GM21526 (cell line): ENCODE data around the gene ANKS4B.
"Not testable (repeated sequence)": the region's sequence is repeated elsewhere in the genome, so short reads cannot be mapped to it uniquely, and the experiment has no call there.

Experiments
- ATAC-seq: cut with Tn5 transposase; IDR thresholded peaks from one replicate; pipeline ENCODE4 v1.9.1; 2021; ENCODE audit warnings: moderate library complexity; ENCODE audit not compliant: unreplicated experiment, low FRiP score

ANKS4B gene, protein sequence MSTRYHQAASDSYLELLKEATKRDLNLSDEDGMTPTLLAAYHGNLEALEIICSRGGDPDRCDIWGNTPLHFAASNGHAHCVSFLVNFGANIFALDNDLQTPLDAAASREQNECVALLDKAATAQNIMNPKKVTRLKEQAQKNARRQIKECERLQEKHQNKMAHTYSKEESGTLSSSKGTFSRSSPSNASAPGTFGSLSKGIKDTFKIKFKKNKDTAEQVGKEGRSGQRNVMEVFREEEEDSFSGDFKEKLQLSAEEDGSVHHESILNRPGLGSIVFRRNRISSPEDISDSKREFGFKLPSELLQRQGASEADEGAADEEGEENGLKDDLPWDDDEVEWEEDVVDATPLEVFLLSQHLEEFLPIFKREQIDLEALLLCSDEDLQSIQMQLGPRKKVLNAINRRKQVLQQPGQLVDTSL

DNA sequence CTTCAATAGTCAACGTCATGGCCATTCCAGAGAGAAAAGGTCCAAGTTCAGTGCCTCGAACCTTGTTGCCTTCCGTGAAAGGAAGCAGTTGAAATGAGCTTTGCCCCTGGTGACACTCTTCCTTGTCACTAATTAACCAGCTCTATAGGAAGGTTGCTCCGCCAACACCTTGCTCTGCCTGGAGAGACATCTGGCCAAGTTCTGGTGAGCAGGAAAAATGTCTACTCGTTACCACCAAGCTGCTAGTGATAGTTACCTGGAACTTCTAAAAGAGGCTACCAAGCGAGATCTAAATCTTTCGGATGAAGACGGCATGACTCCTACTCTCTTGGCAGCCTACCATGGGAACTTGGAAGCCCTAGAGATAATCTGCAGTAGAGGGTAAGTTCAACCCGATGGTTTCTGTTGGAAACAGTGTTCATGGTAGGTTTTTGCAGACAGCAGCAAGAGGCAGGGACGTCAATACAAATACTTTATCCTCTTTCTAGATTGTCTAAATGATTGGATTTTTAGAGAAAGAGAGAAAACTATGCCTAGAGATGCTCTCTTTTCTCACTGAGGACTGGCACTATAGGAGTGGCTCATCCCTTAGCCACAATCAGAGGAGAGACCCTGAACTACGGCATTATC lies at the start of gene ANKS4B:
Gene ANKS4B, plus strand, starts transcription at position 179 of the 630 bp plus-strand sequence. Its CDS starts 39 bp downstream, at position 218.
- ATAC-seq, result no peak

DNA sequence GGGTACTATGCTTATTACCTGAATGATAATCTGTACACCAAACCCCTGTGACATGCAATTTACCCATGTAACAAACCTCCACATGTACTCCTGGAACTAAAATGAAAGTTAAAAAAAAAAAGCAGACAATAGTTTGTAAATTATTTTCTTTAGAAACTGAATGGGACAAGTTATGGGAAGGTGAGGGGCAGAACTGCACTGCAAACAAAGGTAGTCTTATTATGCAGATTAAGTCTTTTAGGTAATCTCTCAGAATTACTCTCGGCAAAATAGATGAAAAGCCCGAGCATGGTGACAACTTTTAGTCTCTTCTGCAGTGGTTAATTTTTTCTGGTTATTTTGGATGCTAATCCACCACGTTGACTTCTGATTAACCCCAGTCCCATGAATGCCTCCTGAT lies 49.5 kb upstream of the ANKS4B start:
- no peak for ATAC-seq

DNA sequence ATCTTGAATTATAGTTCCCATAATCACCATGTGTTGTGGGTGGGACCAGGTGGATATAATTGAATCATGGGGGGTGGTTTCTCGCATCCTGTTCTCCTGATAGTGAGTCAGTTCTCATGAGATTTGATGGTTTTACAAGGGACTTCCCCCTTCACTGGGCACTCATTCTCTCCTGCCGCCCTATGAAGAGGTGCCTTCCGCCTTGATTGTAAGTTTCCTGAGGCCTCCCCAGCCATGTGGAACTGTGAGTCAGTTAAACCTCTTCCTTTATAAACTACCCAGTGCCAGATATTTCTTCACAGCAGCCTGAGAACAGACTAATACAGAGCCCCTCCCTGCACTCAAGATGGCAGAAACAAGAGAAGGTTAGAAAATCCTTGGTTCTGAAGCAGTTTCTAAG lies 48.7 kb upstream of the ANKS4B start:
- no peak for ATAC-seq

DNA sequence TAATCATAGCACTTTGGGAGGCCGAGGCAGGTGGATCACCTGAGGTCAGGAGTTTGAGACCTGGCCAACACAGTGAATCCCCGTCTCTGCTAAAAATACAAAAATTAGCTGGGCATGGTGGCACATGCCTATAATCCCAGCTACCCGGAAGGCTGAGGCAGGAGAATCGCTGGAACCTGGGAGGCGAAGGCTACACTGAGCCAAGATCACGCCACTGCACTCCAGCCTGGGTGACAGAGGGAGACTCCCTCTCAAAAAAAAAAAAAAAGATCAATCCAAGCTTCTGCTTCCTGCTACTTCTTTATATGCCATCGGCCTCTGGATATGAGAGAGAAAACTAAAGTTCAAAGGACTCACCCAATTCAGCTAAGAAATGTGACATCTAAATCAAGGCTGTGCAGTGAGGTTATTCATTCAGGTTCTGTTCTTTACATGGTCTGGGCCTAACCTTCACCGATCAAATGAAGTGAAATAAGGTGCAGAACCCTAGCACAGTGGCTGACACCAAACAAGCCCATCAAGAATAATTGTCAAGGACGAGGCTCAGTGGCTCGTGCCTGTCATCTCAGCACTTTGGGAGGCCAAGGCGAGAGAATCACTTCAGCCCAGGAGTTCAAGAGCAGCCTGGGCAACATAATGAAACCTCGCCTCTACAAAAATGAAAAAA lies 47.7 kb upstream of the ANKS4B start:
- no peak for ATAC-seq

DNA sequence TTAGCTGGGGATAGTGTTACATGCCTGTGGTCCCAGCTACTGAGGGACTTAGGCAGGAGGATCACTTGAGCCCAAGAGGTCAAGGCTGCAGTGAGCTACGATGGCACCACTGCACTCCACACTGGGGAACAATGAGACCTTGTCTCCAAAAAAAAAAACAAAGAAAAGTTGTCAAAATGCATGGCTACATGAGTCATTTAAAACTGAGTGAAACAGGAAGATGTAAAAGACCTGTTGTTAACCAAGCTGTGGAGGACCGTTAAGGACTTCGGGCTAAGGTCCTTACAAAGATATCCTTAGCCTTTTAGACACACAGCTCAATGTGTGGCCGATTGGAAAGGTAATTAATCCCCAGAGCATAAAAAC lies 47.2 kb upstream of the ANKS4B start:
- no peak for ATAC-seq

DNA sequence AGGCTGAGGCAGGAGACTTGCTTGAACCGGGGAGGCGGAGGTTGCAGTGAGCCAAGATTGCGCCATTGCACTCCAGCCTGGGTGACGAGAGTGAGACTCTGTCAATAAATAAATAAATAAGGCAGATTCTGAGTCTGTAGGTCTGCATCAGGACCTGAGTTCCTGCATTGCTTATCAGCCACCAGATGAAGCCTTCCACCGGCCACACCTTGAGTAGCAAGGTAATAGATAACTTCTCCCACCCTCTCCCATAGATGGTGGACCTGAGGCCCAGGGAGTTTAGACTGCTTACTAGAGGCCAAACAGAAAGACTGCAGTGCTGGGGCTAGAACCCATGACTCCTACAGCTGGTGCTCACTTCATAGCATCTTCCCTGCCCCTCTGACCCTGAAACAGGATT lies 44.2 kb upstream of the ANKS4B start:
- ATAC-seq, result no peak

DNA sequence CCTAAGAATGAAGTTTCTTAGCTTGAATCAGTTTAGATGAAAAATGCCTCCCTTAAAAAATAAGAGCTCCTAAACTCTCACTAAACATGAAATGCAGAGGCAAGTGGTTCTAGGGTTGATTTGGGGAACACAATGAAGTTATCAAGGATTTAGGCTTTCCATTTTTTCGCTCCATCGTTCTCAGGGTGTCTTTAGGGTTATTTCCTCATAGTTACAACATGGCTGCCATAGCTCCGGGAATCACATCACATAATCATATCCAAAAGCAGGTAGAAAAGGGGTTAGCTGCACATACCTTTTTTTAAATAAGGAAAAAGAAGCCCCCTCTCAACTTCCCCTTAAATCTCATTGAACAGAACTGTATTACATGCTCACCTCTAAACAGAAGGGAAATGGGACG lies 43.5 kb upstream of the ANKS4B start:
- no peak for ATAC-seq

DNA sequence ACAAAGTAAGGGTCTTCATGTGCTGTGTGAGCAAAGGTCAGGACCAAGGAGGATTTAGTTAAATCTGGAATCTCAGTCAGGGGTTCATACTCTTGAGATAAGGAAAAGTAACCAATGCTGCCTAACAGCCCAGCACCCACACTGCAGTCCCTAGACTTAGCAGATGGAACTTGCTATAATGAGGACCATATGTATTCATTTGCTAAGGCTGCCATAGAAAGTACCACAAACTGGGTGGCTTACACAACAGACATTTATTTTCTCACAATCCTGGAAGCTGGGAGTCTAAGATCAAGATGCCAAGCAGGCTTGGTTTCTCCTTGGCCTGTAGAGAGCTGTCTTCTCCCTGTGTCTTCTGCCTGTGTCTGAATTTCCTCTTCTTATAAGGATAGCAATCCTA lies 42.9 kb upstream of the ANKS4B start:
- no peak for ATAC-seq

DNA sequence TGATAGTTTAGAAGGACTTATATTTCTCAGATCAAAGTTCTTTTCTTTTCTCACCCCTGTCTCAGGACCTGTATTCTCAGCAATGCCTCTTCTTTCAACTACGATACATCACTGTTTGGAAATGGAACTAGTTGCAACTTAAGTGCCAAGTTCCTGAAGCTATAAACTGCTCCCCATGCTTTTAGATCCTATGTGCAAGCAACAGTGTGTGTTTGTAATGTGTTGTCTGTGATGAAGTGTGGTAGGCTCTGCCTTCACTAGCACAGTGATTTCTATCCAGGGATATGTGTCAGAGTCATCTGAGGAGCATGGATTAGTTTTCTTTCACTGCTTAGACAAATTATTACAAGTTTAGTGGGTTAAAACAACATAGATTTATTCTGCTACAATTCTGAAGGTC lies 40.5 kb upstream of the ANKS4B start:
- no peak for ATAC-seq

DNA sequence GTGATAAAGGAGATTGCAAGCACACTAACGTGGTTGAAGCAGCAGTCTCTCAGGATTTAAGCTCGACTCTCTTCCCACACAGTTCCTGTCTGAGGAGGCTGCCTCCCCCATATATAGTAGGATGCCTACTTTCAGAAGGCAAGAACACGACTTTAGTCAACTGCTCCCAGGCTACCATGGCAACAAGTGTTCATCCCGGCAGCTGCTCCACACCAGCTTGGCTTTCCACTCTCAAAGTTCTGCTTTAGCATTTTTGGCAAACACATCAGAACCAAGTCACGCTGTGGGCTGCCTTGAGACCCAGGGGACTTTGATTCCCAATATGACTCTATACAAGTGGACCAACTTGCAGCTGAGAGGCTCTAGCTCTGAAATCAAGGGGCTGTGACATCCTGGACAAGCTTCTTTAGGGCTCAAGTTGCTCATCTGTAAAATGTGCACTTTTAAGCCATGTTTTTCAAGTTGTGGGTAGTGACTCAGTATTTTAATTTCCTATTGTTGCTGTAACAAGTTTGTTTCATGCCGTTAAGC lies 38.7 kb upstream of the ANKS4B start:
- ATAC-seq, result no peak

DNA sequence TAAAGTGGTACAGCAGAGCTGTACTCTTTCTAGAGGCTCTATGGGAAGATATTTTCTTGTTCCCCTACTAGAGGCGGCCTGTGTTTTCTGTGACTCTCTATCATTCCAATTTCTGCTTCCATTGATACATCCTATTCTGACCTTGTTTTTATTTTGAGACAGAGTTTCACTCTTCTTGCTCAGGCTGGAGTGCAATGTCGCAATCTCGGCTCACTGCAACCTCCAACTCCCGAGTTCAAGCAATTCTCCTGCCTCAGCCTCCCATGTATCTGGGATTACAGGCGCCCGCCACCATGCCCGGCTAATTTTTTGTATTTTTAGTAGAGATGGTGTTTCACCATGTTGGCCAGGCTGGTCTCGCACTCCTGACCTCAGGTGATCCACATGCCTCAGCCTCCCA lies 38.2 kb upstream of the ANKS4B start:
- ATAC-seq, result not testable (repeated sequence)

DNA sequence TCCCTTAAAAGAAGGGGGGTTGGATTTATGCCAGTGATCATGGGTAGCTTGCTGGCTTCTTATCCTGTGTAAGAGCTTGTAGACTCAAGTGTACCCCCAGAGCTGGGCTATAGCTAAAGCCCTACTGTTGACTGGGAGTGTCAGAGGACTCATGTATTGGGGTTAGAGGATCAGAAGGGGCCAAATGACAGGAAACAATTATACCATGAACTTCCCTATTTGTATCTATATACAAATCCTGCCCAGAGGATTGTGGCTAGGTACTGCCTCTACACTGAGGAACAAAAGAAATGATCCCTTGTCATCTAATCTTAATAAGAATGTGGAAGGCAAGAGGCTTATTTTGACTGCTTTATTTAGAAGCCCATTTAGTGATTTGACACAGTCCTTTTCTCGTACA lies 36.4 kb upstream of the ANKS4B start:
- ATAC-seq, result no peak

DNA sequence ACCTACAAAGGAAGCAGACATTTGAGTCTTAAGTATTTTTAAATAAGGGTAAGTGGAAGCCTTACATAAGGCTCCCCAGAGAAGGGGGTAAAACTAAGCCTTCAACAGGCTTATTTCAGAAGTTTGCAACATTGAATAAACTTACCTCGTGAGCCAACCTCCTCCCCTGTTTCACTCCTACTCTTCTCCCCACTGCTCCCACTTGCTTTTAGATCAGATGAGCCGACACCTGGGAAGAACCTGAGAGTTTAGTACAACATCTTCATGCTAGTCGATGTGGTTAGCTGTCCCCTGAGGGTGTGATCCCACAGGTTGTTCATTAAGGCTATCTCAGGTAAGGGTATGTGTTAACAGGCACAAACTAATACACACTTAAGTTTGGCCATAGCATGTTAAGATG lies 35.9 kb upstream of the ANKS4B start:
- no peak for ATAC-seq

DNA sequence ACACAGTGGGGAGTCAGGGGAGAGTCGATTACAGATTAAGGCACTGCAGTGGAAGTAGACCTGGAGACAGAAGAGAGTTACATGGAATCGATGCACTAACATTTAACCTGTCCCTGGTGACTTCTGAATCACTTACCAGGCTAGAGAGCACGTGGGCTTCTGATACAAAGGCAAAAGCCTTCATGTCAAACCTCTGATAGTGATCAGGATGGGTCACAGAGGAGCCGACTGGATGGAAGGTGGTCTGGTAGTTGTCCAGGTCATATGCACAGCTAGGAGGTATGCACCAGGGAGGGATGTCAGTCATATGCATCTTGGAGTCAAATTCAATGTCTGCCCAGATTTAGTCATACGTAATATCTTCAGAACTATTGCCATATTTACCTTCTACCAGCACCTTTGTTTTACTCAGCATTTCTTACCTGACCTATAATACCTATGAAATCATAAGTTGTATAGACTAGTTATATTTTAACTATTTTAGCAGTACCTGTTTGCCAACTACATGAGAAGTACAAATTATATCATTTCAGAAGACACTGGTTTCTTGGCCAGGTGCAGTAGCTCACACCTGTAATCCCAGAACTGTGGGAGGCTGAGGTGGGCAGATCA lies 33.8 kb upstream of the ANKS4B start:
- no peak for ATAC-seq

DNA sequence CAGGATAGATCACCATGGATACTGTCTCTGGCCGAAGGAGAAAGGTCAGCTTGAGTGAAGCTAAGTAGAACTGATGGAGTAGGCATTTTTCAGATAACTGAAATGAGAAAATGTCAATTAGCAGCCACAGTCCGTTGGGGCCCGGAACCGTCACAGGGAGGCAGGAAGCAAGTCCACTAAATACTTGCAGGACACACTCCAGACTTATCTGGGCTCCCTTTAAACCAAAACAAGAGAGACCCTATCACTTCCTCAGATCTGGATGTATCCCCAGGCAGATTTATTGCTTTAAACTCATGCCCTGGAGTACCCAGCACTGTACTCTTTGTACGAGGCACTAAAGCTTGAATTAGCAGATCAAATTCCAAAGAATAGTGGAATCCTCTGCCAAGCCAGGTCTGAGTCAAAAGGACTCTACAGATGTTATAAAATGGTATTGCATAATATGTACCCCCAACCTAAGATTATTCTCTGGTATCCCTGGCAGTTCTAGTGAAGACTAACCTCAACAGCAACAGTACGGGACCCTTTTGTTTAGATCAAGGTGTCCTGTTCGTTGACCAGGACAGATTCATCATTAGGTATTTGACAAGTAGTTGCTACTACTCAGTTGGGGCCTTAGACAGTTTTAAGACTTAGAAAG lies 30.2 kb upstream of the ANKS4B start:
- no peak for ATAC-seq

DNA sequence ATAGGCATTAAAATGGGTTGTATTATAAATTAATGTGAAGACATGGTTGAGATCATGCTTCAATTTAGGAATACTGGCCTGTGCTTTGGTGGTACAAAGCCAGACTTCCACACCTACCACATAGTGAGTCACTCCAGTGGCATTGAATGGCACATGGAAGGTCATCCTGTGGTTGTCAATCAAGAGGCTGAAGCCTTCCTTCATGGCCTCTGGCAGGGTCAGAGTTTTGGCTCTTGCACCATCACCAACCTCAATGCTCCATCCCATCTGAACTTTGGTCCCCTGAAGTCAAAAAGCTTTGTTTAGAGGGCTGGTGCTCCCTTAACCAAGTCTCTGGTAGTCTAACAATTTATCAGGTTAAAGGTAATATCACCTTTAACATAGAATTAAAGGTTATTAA lies 28.2 kb upstream of the ANKS4B start:
- no peak for ATAC-seq

DNA sequence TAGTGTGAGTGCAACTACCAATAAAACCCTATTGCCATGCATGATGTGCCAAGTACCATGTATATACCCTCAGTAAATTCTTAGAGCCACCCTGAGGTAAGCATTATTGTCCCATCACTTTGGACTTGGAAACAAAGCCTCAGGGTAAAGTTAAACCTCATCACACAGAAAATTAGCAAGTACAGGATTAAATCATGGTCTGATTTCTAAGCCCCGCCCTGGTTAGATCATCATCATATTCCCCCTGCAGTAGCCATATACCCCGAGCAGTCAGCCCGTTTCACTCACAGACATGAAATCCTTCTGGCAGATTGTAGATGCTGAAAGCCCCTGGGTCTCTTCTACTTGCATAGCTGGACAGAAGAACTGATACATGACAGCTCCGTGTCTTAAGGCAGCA lies 26.9 kb upstream of the ANKS4B start:
- ATAC-seq, result no peak

DNA sequence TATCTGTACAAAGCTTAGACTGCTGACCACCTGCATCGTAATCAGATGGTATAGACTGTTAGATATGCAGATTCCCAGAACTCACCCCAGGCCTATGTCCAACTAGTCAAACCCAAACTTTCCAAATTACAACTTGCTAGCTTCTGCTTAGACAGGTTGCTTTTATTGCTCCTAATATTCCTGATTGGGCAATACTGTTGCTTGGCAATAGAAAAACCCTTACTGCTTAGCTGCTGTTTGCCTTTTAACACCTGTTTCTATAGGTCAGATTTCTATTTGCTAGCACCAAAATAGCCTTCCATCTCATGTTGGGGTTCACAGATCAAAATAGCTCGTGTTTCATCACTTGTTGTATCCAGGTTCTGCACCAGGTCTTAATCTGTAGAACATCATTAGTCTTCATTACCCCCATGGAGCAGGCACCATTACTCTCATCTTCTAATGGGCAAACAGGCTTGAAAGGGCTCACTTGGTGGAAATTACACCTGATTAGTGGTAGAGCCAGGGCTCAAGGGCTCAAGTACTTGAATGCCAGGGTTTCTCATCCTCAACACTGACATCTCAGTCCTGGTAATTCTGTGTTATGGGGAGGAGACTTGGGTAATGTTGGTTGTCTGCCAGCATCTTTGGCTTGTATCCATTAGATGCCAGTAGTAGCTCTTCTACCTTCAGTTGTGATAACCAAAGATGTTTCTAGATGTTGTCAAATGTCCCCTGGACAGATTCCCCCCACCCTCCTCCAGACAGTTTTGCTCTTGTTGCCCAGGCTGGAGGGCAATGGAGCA lies 24.9 kb upstream of the ANKS4B start:
- ATAC-seq, result no peak

DNA sequence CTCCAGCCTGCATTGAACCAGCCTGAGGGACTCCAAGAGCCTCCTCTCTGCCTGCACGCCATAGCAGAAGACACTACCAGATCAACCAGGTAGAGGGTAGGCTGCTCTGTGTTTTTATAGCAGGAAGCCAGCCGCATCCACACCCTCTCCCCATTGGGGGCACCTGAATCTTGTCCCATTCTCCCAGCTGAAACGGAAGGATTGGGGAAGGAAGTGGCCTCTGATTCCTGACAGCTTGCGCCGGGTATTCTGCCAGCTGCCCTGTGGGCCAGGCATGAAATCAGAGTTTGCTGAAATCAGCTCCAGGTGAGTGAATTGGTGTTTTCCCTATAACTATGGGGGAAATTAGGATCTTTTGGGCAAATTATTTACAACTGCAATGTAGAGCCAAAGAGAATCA lies 22.0 kb upstream of the ANKS4B start, which contains the start of gene ZP2:
Gene ZP2, minus strand, starts transcription at position 89 of the 400 bp plus-strand sequence. Its CDS starts 27 bp downstream, at position 62.
- no peak for ATAC-seq

DNA sequence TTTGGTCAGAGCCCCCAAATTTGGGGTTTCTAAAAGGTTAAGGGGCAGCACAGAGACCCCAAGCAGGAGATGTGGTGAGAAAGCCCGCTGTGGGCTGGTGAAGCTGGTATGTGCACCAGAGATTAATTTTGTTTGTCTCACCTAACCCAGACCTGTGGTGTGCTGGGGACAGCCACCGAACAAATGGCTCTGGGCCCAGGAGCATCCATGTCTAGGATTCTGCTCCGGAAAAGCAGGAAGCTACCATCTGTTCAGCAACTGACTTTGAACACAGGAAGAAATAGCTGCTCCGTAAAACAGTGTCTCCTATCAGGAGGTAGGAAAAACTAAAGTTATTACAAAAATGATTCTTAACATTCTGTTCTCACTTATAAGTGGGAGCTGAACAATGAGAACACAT lies 19.4 kb upstream of the ANKS4B start:
- no peak for ATAC-seq
